ENCODE results near the gene ZFHX3.

ZFHX3 gene

DNA sequence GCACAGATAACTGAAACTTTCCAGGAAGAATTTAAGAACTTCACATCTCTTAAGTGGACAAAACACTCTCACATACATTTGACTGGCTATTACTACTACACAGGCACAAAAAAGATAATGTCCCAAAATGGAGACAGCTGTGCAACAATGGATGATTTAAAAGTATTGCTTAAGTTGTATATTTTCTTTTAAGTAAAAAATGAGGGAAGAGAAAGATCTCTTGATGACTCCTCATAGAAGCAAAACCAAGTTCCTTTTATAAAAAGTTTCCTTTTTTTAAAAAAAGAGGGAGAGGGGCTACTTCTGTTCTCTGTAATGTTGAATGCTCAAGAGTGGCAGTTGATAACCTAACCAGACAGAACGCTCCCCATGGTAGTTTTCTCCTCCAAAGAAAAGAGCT is 195.5 kb downstream of the ZFHX3 start:
- DNase-seq (ENCODE audit: low read depth), result no peak

DNA sequence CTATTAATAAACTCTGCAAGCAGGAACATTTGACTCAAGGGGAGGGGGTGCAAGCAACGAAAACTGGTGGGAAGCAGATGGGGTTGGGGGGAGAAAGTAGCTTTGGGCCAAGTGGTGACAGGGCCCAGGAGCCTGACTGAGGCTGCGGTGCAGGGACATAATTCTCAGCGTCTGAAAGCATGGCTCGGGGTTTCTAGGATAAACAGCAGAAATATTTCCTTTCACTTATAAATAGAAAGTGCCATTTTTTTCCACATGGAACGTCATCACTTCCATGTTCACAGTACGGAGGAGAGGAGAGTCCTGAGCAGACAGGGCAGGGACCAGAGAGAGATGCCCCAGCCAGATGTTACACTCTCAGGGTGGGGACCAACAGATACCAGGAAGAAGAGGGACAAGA is 197.1 kb downstream of the ZFHX3 start:
- no peak for DNase-seq (ENCODE audit: low read depth)

DNA sequence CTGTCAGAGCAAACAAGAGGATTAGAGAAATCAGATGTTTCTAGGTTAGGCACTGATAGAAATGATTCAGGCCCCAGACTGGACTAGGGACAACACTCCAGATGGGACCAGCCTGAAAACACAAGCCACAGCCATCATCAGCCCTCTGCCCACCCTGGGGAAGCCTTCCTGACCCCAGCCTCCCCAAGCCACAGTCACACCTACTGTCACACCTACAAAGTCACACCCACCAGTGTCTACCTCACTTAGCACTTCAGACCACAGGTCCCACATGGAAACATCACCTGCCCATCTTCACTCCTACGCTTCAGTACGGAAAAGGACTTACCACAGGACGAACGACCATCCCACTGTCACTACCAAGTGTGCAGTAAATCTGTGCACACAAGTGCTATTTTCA is 197.9 kb downstream of the ZFHX3 start:
- no peak for DNase-seq (ENCODE audit: low read depth)

DNA sequence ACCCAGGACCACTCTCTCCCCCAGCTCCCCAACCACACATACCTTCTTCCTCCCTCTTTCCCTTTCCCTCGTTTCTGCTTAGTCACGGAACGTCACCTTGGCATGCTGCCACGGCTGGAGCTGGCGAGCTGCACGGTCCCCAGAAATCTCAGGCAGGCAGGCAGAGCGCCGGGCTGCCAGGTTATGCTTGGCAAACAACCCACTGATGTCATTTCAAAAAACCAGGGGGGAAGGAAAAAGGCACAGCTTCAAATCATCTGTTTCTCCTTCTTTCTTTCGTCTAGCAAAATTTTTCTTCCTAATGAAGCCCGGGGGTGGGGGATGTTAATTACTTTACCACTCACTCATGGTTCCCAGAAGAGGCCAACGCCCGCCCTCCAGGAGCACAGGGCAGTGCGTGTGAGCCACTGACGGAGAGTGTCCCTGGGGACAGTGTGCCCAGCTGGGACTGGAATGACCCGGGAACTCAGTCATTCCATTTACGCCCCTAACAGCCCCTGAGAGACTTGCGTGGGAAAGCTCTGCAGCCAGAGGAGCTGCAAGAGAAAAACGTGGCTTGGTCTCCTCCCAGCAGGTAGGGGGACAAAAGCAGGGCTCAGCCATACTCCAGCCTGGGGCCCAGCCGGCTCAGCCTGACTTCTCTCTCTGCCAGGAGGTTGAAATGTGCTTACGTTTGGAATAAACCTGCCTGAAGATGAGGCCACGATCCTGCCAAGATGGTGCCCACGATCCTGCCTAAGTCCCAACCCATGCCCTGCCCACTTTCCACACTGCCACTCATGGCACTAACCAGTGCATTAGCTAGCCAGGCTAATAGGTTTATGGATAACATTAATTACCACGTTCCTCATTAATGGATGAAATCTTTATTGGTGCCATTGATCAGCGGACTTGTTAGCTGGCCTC is 198.9 kb downstream of the ZFHX3 start:
- no peak for DNase-seq (ENCODE audit: low read depth)

DNA sequence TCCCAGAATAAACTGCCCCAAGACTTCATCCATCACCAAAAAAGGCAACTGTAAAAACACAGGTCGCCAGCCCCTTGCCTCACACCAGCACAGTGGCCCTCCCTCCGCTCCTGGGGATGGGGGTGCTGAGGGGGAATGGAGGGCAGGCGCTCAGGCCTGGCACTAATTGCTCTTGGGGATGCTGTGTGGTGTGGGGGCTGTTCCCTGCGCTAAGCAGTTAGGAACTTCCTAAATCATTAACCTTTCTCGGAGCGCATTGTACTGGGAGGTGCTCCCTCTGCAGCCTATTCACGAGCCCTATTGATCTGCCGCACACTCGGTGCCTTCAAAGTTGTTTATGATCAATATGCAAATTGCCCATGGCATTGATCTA is 199.9 kb downstream of the ZFHX3 start:
- no peak for DNase-seq (ENCODE audit: low read depth)

DNA sequence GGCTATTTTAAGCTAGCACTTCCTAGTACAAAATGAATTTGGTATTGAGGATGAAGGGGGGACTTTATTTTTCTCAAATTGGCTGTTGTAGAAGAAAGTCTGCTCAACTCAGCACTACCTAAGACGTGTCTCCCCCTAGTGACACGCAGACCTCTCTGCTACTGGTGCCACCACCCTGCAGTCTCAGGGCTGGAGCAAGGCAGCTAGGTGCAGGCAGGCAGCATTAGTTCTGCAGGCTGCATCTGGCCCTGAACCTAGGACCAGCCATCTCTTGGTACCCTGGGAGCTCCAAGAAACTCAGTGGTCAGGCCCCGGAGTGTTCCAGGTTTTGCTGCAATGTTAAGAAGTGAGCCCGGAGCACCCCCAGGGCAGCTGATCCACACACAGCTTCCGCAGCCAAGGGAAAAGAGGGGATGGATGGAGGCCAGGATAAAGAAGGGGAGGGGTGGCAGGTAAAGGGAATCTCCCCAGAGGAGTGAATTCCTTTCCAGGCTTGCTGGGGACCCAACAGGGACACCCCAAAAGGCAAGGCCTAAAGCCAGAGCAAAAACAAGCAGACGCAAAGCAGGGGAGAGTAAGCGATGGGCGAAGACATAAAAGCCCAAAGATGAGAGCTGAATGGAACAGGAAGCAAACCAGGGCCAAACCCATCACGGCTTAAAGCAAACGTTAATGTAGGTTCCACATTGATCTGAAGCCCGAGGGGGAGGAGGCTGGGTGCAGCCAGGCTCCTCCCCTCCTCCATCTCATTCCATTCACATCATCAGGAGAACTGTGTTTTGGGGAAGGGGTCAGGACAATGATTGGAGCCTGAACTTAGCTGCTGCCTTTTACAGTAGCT is 200.5 kb downstream of the ZFHX3 start:
- DNase-seq (ENCODE audit: low read depth), result no peak

DNA sequence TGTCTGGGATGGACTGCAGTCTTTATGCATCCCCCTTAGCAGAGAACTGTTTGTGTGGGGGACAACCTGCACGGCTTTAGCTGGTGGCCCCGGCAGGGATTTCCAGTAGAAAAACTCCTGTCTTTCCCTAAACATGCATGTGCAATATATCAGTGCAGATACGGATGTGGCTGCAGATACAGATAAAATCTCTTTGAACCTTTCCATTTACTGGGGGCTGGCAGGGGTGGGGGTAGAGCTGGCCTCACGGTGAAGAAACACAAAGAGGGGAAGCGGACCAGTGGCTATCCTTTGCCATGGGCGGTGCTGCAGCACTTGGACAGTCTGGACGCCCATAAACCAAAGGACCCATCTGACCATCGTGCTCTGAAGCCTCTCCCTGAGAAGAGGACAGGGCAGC is 201.3 kb downstream of the ZFHX3 start:
- DNase-seq (ENCODE audit: low read depth), result no peak

DNA sequence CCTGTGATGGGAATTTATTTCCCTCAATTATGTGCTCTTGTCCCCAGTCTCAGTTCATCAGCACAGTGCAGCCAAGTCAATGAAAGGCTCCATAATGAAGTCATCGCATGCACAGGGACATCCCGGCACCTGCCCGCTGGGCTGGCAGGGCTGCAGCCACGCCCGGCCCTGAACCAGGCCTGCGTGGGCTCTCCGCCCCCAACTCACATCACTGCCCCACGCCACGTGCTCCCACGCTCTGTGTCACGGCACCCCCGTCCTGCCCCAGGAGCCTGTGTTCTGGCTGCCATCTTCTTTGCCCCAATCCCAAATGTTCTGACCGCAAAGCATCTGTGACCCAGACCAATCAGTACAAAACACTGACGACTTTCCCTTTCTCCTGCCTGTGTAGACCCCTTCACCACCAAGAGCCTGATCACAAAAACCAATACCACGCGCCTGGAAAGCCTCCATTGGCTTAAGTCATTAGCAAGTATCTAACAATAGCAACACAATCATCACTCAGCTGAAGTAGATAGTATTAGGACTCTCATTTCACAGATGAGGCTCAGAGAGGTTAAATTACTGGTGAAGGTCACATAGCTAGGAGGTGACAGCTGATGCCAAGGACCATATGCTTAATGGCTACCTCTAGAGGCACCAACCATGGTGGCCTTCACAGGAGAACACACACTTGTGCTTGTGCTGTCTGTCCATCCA is 202.5 kb downstream of the ZFHX3 start:
- DNase-seq (ENCODE audit: low read depth), result no peak

DNA sequence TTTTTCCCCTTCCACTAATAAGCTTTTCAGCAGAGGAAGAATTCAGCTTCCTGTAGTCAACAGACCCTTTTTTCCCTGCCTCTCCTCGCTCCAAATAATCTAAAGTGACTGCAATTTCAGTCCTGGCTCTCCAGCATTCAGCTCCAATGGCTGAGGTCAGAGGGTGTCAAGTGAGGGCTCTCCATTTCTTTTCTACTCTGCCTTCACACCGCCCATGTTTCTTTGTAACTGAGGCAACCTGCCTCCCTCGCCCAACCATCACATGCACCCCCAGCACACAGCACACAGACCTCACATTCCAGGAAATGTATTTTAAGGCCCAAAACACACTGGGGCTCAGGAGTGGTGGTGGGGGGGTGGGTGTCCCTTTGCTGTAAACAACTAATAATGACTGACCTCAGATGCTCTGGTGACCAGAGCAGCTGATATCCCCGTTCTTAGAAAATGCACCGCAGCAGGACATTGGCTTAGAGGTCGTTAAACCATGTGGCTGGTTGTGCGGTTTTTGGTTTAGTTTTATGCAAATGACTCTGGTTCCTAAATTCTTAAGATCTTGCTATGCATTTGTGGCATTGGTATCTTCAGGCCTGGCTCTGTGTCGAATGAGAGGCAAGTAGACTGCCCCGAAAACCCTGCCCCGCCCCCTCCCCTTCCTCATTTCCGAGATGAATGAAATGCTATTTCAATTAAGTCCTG is 203.6 kb downstream of the ZFHX3 start:
- DNase-seq (ENCODE audit: low read depth), result no peak

DNA sequence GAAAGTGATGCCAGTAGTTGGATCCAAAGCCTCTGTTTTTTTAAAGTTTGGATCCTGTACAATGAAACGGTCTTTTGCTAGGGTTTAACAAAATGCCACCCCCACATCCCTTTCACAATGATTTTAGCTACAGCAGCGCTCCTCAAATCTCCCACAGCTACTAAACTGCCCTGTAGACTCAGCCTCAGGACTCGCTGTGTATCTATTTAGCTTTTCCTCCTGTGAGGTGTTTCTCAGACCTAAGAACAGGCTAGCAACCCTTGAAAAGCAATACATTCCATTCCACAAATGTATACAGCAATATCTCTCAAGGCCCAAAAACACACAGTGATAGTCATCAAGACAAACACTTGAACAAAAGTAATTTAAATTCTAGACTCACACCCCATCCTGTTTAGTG is 206.4 kb downstream of the ZFHX3 start:
- DNase-seq (ENCODE audit: low read depth), result no peak

DNA sequence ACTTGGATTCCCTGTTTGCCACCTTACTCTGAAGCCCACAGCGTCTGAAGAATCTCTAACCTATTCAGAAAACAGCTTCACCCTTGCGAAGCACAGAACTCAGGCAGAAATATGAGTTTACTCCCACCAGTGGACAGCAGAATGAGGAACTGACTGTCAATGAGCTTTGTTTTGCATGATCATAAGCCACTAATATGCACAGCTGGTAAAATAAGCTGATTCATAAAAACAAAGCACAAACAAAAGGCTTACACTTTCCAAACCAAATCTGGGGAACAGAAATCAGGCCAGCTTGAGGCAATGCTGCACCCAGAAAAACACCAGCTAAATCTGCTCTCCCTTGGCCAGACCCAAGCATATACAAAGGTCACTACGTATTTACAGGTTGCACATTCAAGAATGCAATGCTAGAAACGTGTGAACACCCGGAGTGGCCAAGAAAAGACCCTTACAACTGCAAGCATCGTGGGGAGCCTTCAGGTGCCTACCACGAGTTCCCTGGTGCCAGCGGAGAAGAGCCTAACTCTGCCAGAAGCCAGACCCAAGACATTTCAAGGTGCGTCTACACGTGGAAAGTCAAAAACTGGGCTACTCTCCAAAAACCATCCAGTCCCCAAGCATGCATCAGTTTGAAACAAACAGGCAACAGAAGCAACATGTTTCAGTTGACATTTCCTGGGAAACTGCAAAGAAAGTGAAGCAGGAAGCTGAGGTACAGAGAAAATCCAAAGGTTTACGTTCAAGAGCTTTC is 207.1 kb downstream of the ZFHX3 start:
- DNase-seq (ENCODE audit: low read depth), result no peak

DNA sequence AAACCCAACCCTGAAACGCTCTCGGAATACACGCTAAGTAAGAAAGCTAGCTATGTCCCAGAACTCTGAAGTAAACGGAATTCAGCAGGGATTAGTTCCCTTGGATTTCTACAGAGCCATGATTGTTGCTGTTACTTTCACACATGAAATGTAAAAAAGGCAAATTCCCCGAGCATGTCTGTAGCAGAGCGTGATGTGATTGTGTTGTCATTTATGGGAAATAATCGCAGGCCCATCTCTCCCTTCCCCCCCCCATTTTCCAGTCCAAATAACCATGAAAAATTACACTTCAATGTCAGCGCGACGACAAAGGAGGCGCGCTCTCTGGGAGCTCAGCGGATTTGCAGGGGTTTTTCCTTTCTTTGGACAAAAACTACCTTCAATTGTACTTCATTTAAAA is 209.0 kb downstream of the ZFHX3 start:
- no peak for DNase-seq (ENCODE audit: low read depth)

DNA sequence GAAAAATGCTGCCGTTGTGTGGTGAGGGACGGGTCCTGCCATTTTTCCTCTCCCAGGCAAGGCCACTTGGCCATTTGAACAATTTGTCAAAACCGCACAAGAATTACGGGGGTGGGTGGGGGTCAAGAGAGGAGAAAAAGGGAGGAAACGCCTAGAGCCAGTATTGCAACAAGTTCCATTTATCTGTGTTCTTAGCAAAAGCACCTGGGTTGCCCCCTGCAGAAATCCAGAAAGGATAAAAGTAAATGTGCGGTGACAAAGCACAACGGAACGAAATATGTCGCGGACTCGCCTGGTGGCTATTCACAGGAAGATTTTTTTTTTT is 209.4 kb downstream of the ZFHX3 start:
- no peak for DNase-seq (ENCODE audit: low read depth)

DNA sequence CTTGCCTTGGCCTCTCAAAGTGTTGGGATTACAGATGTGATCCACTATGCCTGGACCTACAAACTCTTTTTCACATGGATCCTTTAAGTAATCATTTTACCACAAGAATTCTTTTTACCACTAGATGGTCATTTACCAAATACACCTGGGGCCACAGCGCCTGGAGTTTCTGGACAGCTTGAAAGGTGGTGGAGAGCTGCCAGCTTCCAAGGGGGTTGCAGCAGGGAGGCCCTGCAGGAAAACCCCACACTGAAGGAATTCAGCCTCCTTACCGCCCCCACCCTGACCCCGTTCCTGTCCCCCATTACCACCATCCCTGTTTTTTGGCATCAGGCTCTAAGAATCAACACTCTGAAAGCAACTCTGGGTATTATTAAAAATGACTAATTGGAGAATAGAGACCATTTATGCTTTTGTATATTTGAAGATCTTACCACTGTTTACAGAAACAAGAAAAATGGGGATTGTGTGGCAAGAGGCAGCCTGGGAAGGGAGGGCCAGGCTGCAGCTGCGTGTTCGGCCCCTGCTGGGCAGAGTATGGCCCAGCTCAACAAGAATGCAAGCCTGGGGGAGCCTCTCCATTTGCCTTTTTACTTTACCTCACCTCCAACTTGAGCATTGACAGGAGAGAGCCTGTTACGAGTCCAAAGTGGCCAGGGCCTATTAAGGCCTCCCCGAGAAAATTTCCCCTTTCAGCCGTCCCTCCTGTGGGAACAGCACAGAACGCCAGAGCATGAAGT is 209.9 kb downstream of the ZFHX3 start:
- DNase-seq (ENCODE audit: low read depth), result no peak

DNA sequence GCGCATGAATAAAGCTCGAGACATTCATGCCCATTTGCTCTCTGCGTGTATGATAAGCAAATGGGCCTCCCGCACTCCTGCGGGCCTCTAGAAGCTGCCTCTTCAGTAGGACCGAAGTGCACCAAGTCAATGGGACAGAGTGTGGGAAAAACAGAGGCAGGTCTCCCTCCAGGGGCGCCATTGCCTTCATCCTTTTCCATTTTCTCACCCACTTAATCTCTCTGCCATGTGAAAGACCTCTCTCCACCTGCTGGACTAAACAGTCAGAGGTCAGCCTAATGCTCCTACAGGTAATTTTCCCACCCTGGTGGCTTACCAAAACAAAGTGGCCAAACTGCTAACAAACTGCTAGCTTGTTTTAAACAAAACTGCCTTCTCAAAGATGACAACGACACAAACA is 210.9 kb downstream of the ZFHX3 start:
- DNase-seq (ENCODE audit: low read depth), result no peak

DNA sequence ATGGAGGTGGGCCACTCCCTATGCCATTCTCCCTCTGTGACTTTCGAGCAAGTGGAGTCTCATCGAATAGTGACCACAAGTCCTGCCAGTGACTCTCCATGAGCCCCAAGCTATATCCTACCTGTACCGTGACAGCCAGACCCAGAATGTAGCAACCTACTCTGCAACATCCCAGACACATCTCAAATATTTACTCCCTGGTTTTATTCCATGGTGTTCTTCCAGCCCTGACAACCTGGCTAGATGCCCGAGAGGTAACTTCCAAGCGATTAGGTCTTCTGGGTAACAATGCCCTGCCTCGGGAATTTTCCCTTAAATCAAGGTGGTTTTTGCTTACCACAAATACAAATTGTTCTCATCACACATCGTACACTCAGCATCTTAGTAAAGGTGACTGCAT is 211.7 kb downstream of the ZFHX3 start:
- DNase-seq (ENCODE audit: low read depth), result no peak

DNA sequence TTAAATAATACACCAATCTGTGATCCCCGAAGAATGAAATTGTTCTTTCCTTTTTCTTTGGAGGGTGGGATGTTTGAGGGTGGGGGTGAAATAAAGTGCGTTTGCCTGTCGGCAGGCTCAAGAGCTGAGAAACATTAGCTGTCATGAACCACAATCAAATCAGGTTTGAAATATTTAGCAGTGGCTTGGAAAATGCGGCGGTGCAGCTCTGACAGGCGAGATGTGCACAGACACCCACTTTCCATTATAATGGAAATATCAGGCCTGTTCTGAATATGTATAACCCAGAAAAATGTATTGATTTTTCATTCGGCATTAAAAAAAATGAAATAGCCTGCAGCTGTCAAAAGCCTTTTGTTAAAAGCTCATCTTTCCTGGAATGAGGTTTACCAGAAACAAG is 212.8 kb downstream of the ZFHX3 start:
- DNase-seq (ENCODE audit: low read depth), result no peak

DNA sequence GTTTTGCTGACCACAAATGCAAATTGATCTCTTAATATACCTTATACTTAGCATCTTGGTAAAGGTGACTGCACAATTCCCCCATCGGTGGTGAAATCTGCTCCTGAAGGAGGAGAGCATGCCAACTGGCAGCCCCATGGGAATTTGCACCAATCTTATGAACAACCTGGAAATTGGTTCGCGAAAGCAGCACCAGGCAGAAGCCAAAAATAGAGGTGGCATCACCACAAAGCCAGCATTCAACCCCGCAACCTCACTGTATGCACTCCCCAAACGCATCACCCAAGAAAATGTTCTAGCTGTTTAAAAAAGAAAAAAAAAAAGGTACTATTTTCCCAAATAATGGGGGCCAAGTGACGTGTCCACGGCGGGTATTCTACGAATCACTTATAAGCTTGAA is 213.4 kb downstream of the ZFHX3 start:
- DNase-seq (ENCODE audit: low read depth), result no peak

DNA sequence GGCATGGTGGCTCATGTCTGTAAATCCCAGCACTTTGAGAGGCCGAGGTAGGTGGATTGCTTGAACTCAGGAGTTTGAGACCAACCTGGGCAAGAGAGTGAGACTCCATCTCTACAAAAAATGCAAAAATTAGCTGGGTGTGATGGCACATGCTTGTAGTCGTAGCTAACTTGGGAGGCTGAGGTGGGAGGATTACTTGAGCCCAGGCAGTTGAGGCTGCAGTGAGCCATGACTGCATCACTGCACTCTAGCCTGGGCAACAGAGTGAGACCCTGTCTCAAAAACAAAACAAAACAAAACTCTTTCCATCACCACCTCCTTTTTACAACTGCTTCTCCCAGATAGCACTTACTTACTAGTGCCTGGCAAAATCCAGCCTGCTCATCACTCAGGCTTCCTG is 214.0 kb downstream of the ZFHX3 start:
- no peak for DNase-seq (ENCODE audit: low read depth)

DNA sequence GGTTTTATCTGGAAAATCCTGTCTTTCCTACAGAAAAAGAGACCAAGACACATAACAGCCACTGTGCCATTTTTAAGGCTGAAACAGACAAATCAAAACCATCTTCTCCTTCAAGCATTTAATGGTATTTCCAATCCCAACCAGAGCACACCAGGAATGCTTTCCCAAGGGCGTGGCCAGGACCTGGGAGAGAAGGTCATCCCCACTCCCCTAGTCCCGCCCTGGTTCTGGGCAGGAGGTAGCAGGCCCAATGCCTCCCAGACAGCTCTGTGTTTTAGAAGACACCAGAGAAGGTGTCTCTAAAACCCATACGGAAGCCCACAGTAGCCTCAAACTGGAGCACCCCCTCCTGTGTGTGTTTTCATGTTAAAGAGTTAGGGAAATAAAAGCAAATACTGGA is 214.4 kb downstream of the ZFHX3 start:
- no peak for DNase-seq (ENCODE audit: low read depth)

All from T follicular helper cell (primary cell).